Measurements from ENCODE around the gene MKI67. TPM values are rescaled to one million over a fixed set of nuclear protein-coding genes. Genes with fewer than 3 reads are reported as not detected.
A peak's percentile ranks its signal among the peaks of the same experiment; 100 is the strongest.

The MKI67 gene
- total RNA-seq, 2 donors from 2014 or later = 74.8 to 90.5 TPM

GRCh38 chr10:128091636-128092210 is 34.5 kb downstream of the MKI67 start:
- Mint-ChIP-seq H3K4me3 (no peak overlapping the region), H3K4me1 (no peaks in the 10 kb centered on the region), H3K9me3 (no peaks in the 10 kb centered on the region), H3K27ac (no peak overlapping the region), H3K27me3 (ENCODE audit: insufficient read depth) (no peaks in the 10 kb centered on the region), H3K36me3 (ENCODE audit: low read depth) (peaks cover under 1% of the 10 kb centered on the region)
- Histone ChIP-seq H3K27me3 (ENCODE audit: control insufficient read depth, insufficient read depth, low read length, poor library complexity, severe bottlenecking) (no peaks in the 10 kb centered on the region), H3K36me3 (ENCODE audit: control insufficient read depth, insufficient read depth, low read length) (no peaks in the 10 kb centered on the region), H3K9ac (ENCODE audit: extremely low read depth, low read length, poor library complexity, severe bottlenecking) (no peak overlapping the region), H3K9me3 (ENCODE audit: control insufficient read depth, low read length) (no peaks in the 10 kb centered on the region), H3K4me1 (ENCODE audit: control insufficient read depth, insufficient read depth, low read length) (no peaks in the 10 kb centered on the region), H3K4me3 (ENCODE audit: low read length) (no peak overlapping the region), H3K27ac (ENCODE audit: low read depth, low read length) (no peak overlapping the region)
- peak; percentile 71 for TF ChIP-seq CTCF (conservative IDR thresholded peaks at IDR 0.05)
- DNase-seq = peak; percentile 83
- 78 to 85% methylated on average over 11 to 17 of the region's 17 CpGs for WGBS, 2 experiments (ENCODE audit: insufficient coverage in 1 of 2, insufficient read length in 1 of 2)

GRCh38 chr10:128087884-128088709 is 38.1 kb downstream of the MKI67 start:
- H3K36me3 ChIP-seq (ENCODE audit: control insufficient read depth, insufficient read depth, low read length) = no peaks in the 10 kb centered on the region
- Mint-ChIP-seq H3K4me3 (no peak overlapping the region), H3K36me3 (ENCODE audit: low read depth) (no peaks in the 10 kb centered on the region), H3K27me3 (ENCODE audit: insufficient read depth) (no peaks in the 10 kb centered on the region), H3K4me1 (peaks cover 21% of the 10 kb centered on the region), H3K27ac (no peak overlapping the region), H3K9me3 (no peaks in the 10 kb centered on the region)
- H3K4me1 ChIP-seq (ENCODE audit: control insufficient read depth, insufficient read depth, low read length) = no peaks in the 10 kb centered on the region
- whole genome bisulfite sequencing, 2 experiments (ENCODE audit: insufficient coverage in 1 of 2, insufficient read length in 1 of 2) = 85 to 90% methylated on average over 9 to 12 of the region's 12 CpGs
- no peaks in the 10 kb centered on the region for H3K9me3 ChIP-seq (ENCODE audit: control insufficient read depth, low read length)
- DNase-seq = peak; percentile 80
- H3K27me3 ChIP-seq (ENCODE audit: control insufficient read depth, insufficient read depth, low read length, poor library complexity, severe bottlenecking) = no peaks in the 10 kb centered on the region
- H3K9ac ChIP-seq (ENCODE audit: extremely low read depth, low read length, poor library complexity, severe bottlenecking) = no peak overlapping the region
- H3K27ac ChIP-seq (ENCODE audit: low read depth, low read length) = no peak overlapping the region
- no peak overlapping the region for H3K4me3 ChIP-seq (ENCODE audit: low read length)
- TF ChIP-seq CTCF (conservative IDR thresholded peaks at IDR 0.05) = peak; percentile 68

DNA sequence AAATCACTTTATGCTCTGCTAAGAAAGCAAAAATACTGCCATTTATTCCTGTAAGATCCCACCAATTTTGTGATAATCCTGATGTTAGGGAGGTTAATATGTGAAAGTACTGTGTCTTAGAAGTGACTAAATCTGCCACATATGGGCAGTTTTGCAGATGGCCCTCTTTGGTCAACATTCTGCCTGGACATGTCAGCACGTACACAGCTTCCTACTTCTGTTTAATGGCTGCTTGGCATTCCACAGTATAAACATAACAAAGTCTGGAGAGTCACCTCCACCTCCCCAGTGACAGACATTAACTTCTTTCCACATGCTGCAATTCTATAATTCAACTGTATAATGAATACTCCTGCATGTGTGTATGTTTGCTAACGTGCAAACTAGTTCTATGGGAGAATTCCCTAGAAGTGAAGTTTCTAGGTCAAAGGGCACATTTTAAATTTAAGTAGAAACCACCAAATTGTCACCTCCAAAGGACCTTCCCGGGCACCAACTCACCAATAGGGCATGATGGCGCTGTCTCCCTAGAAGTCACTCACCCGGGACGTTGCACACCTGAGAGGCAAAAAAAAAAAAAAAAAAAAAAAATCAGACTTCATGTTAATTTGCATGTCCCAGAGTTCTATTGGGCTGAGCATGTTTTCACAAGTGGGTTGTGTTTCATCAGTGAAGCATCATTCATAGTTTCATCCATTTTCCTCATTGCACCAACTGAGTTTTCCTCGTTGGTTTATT is 38.9 kb downstream of the MKI67 start:
- Mint-ChIP-seq H3K27ac (no peak overlapping the region), H3K36me3 (ENCODE audit: low read depth) (no peaks in the 10 kb centered on the region), H3K4me3 (no peak overlapping the region), H3K27me3 (ENCODE audit: insufficient read depth) (no peaks in the 10 kb centered on the region), H3K4me1 (peaks cover 21% of the 10 kb centered on the region), H3K9me3 (no peaks in the 10 kb centered on the region)
- Histone ChIP-seq H3K27ac (ENCODE audit: low read depth, low read length) (no peak overlapping the region), H3K27me3 (ENCODE audit: control insufficient read depth, insufficient read depth, low read length, poor library complexity, severe bottlenecking) (no peaks in the 10 kb centered on the region), H3K4me1 (ENCODE audit: control insufficient read depth, insufficient read depth, low read length) (no peaks in the 10 kb centered on the region), H3K9ac (ENCODE audit: extremely low read depth, low read length, poor library complexity, severe bottlenecking) (no peak overlapping the region), H3K36me3 (ENCODE audit: control insufficient read depth, insufficient read depth, low read length) (no peaks in the 10 kb centered on the region), H3K9me3 (ENCODE audit: control insufficient read depth, low read length) (no peaks in the 10 kb centered on the region), H3K4me3 (ENCODE audit: low read length) (no peak overlapping the region)
- DNase-seq = no peak
- WGBS, 2 experiments (ENCODE audit: insufficient coverage in 1 of 2, insufficient read length in 1 of 2) = 81 to 96% methylated on average over 4 to 6 of the region's 7 CpGs
- TF ChIP-seq CTCF (conservative IDR thresholded peaks at IDR 0.05) = no peak

All from endodermal cell (in vitro differentiated cells).